ENCODE data around the gene TCN1.

TCN1 gene

DNA sequence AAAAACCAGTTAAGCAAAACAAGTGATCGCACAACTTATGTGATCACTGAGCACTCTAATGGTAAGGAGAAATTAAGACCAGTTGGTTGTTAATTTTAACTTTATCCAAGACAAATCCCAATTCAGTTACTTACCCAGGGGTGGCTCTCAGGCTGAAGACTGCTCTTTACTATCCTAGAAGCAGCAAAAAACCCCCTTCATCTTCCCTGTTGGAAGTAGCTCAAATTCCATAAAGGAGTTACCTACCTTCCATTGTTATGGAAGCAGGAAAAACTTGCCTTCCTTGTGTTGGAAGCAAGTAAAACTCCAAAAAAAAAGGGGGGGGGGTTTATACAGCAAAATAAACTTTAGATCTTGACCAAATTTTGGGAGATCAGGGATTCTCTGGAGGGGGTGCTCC lies 50.5 kb downstream of the TCN1 start:
- ATAC-seq (replicated peaks; ENCODE audit: extremely low read depth, poor library complexity, severe bottlenecking) (no peak), DNase-seq (ENCODE audit: low spot score in 2 of 2) (no peak)
- no peak overlapping the region for H3K27ac Mint-ChIP-seq (ENCODE audit: low read depth)
- no peak overlapping the region for H3K4me3 Mint-ChIP-seq
- no peaks in the 10 kb centered on the region for H3K27me3 Mint-ChIP-seq
- peaks cover 5% of the 10 kb centered on the region for H3K36me3 Mint-ChIP-seq (ENCODE audit: insufficient read depth)
- no peaks in the 10 kb centered on the region for H3K9me3 Mint-ChIP-seq
- peaks cover 12% of the 10 kb centered on the region for H3K4me1 Mint-ChIP-seq

DNA sequence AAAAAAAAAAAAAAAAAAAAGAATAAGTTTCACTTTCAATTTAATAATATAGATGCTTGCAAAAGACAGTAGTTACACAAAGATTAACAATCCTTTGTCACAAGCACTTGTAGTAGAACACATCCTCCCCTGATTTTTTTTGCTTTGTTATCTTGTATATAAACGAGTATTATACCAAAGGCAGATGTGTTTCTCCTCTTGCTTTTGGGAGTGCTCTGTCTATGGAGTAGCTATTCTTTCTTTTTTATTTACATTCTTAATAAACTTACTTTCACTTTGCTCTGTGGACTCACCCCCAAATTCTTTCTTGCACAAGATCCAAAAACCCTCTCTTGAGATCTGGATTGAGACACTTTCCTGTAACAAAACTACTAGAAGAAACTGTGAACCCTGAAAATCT lies 52.3 kb downstream of the TCN1 start:
- H3K27me3 Mint-ChIP-seq, result no peaks in the 10 kb centered on the region
- H3K9me3 Mint-ChIP-seq, result no peaks in the 10 kb centered on the region
- H3K4me3 Mint-ChIP-seq, result peak overlapping the region; percentile 50
- ATAC-seq (replicated peaks; ENCODE audit: extremely low read depth, poor library complexity, severe bottlenecking) (no peak), DNase-seq (ENCODE audit: low spot score in 2 of 2) (no peak)
- peaks cover 11% of the 10 kb centered on the region for H3K36me3 Mint-ChIP-seq (ENCODE audit: insufficient read depth)
- peaks cover 17% of the 10 kb centered on the region for H3K4me1 Mint-ChIP-seq
- H3K27ac Mint-ChIP-seq (ENCODE audit: low read depth), result no peak overlapping the region

DNA sequence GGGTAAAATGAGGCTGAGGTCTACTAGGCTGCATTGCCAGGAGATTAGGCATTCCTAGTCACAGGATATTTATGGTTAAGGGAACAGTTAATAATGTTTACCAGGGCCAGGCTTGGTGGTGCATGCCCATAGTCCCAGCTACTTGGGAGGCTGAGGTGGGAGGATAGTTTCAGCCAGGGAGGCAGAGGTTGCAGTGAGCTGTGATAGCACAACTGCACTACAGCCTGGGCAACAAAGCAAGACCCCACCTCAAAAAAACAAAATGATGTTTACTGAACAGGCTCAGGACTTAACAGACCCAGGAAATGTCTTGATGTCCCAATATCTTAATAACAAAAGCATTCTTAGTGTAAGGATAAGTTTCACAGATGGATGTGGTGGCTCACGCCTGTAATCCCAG lies 52.9 kb downstream of the TCN1 start:
- Mint-ChIP-seq H3K4me3 (no peak overlapping the region), H3K27ac (ENCODE audit: low read depth) (no peak overlapping the region), H3K9me3 (no peaks in the 10 kb centered on the region), H3K27me3 (no peaks in the 10 kb centered on the region), H3K36me3 (ENCODE audit: insufficient read depth) (peaks cover 13% of the 10 kb centered on the region), H3K4me1 (peaks cover 17% of the 10 kb centered on the region)
- no peak for ATAC-seq (replicated peaks; ENCODE audit: extremely low read depth, poor library complexity, severe bottlenecking)
- no peak for DNase-seq (ENCODE audit: low spot score in 2 of 2)

DNA sequence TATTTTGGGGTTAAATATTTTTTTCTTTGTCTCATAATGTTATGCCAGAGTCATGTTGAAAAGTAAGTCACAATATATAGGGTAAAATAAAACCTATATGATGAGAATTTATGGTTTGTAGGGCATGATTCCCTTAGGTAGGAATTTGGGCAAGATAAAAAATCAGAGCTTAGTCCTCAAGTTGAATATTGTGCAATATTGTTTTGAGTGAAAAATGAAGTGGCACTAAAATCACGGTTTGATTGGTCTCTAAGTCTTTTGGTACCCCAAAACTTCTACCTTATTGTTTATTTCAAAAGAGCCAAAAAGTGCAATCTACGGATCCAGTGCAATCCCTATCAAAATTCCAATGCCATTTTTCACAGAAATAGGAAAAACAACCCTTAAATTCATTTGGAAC lies 54.1 kb downstream of the TCN1 start:
- Mint-ChIP-seq H3K9me3 (no peaks in the 10 kb centered on the region), H3K36me3 (ENCODE audit: insufficient read depth) (peaks cover 13% of the 10 kb centered on the region), H3K4me3 (peak overlapping the region; percentile 38), H3K4me1 (peaks cover 17% of the 10 kb centered on the region), H3K27ac (ENCODE audit: low read depth) (no peak overlapping the region), H3K27me3 (no peaks in the 10 kb centered on the region)
- DNase-seq (ENCODE audit: low spot score in 2 of 2) (no peak), ATAC-seq (replicated peaks; ENCODE audit: extremely low read depth, poor library complexity, severe bottlenecking) (no peak)

DNA sequence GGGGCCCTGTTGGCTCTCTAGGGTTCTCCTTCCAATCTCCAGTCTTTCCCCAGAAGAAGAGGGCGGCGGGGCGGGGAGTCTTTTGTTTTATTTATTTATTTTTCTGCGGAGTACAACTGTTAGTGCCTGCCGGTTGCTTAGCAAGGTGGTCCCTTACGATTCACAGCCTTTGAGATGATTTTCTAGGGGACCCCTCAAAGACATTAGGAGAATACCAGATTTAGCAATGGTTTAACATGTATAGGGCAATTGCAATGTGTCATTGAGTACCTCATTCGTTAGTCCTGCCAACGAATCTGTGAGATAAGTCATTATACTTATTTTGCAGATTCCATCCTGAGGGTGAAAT lies 55.4 kb downstream of the TCN1 start:
- peak overlapping the region; percentile 87 for H3K27ac Mint-ChIP-seq (ENCODE audit: low read depth)
- peaks cover 21% of the 10 kb centered on the region for H3K4me1 Mint-ChIP-seq
- no peaks in the 10 kb centered on the region for H3K9me3 Mint-ChIP-seq
- no peak for ATAC-seq (replicated peaks; ENCODE audit: extremely low read depth, poor library complexity, severe bottlenecking)
- H3K27me3 Mint-ChIP-seq, result no peaks in the 10 kb centered on the region
- H3K4me3 Mint-ChIP-seq, result peak overlapping the region; percentile 89
- DNase-seq (ENCODE audit: low spot score in 2 of 2), result no peak
- peaks cover 18% of the 10 kb centered on the region for H3K36me3 Mint-ChIP-seq (ENCODE audit: insufficient read depth)

DNA sequence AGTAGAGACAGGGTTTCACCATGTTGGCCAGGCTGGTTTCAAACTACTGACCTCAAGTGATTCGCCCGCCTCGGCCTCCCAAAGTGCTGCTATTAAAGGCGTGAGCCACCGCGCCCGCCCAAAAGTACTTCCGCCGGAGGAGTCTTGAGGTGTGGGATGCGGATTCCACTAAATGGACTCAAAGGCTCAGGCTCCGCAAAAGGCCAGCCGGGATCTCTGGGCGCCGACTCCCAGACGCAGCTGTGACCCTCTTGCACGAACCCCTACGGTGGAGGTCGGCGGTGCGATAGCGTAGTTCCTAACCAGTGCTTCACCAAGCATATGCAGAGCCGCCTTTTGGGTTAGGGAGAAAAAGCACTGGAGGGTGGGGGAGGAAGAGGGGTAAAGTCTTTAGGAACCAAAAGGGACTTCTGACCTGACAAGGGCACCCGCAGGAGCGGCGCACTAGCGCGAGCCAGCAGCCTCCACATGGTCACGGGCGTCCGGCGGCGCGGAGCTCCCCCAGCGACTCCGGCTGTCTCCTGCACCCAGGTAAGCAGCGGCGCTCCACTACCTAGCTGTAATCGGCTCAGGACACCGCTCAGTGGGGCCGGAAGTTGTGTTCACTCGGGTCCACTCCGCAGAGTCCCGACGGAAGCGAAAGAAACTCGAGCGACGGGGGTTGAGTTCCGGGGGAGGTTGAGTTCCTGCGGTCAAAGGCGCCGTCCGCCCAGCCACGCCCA lies 55.9 kb downstream of the TCN1 start, which contains the start of gene MRPL16:
TSS of gene MRPL16 (minus strand) at position 590 of the 722 bp plus-strand sequence. CDS start at position 470, 120 bp downstream.
- peak within 1 kb of the TSS; percentile 89 for H3K4me3 Mint-ChIP-seq
- H3K4me1 Mint-ChIP-seq, result peaks cover 21% of the 10 kb centered on the region
- peaks cover 20% of the 10 kb centered on the region for H3K36me3 Mint-ChIP-seq (ENCODE audit: insufficient read depth)
- H3K9me3 Mint-ChIP-seq, result no peaks in the 10 kb centered on the region
- H3K27ac Mint-ChIP-seq (ENCODE audit: low read depth), result peak within 1 kb of the TSS; percentile 87
- DNase-seq (ENCODE audit: low spot score in 2 of 2), result peak; percentile 76 to 81
- no peaks in the 10 kb centered on the region for H3K27me3 Mint-ChIP-seq
- peak; percentile 99 for ATAC-seq (replicated peaks; ENCODE audit: extremely low read depth, poor library complexity, severe bottlenecking)

DNA sequence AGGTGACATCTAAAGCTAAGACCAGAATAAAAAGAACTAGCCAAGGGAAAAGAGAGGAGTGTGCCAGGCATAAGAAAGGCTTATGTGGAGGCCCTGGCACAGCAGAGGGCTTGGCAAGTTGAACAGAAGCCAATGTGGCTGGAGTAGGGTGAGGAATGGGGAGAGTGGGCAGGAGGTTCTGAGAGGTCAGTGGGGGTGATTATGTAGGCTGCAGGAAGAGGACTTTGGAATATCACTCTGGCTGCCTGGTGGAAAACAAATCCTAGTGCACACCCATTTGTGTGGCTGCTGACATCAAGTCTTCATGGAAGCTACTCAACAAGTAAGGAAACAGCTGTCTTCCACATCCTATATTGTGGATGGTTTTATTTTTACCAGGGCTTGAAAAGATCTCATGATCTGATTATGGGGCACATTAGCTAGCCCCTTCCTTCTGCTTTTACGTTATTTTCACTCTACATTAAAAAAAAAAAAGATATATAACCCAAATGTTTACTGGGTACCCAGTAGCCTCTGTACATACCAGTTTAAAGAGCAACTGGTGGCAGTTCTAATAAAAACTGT lies 59.2 kb downstream of the TCN1 start:
- Mint-ChIP-seq H3K27me3 (no peaks in the 10 kb centered on the region), H3K27ac (ENCODE audit: low read depth) (peak overlapping the region; percentile 4), H3K9me3 (no peaks in the 10 kb centered on the region), H3K36me3 (ENCODE audit: insufficient read depth) (peaks cover 23% of the 10 kb centered on the region), H3K4me3 (no peak overlapping the region), H3K4me1 (peaks cover 16% of the 10 kb centered on the region)
- no peak for DNase-seq (ENCODE audit: low spot score in 2 of 2)
- no peak for ATAC-seq (replicated peaks; ENCODE audit: extremely low read depth, poor library complexity, severe bottlenecking)

DNA sequence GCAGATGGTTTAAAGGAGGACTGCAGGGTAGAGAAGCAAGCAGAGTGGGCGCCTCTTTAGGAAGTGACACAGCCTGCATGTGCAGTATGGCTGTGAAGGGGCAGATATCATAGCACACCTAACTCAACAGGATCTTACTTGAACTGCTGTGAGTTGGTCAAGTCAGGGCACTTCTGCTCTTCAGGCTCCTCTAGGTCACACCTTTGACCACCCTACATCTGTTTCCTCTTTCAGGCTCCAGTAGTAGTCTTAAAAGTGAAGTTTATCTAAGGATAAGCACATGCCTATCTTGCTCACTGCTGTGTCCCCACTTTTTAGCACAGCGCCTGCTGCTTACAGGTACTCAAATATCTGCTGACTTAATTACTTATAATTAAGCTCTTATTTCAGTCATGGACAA lies 62.2 kb downstream of the TCN1 start:
- no peak overlapping the region for H3K4me3 Mint-ChIP-seq
- H3K9me3 Mint-ChIP-seq, result no peaks in the 10 kb centered on the region
- peaks cover 4% of the 10 kb centered on the region for H3K4me1 Mint-ChIP-seq
- H3K36me3 Mint-ChIP-seq (ENCODE audit: insufficient read depth), result peaks cover 15% of the 10 kb centered on the region
- DNase-seq (ENCODE audit: low spot score in 2 of 2), result no peak
- no peaks in the 10 kb centered on the region for H3K27me3 Mint-ChIP-seq
- no peak for ATAC-seq (replicated peaks; ENCODE audit: extremely low read depth, poor library complexity, severe bottlenecking)
- no peak overlapping the region for H3K27ac Mint-ChIP-seq (ENCODE audit: low read depth)

All from central memory CD8-positive, alpha-beta T cell (primary cell).